KMS-11 (cell line): Measurements from ENCODE around the gene GLB1L2.

Experiments used
- H2AFZ ChIP-seq: fragments of 200-600 bp; sonication (generic); 2 replicates; pipeline ENCODE4 v1.6.1; 2016; ENCODE audit warnings: antibody characterized with exemption, mixed run types, low read depth
- H3K27ac ChIP-seq: fragments of 200-600 bp; sonication (generic); 2 replicates; pipeline ENCODE4 v1.6.1; 2016; ENCODE audit warnings: mild to moderate bottlenecking, mixed run types
- H3K27me3 ChIP-seq: fragments of 200-600 bp; sonication (generic); 2 replicates; pipeline ENCODE4 v1.6.1; 2017; ENCODE audit warnings: mild to moderate bottlenecking, low read depth, mixed run types, moderate library complexity; ENCODE audit not compliant: insufficient read depth
- H3K36me3 ChIP-seq: fragments of 200-600 bp; sonication (generic); 2 replicates; pipeline ENCODE4 v1.6.1; 2017; ENCODE audit warnings: mild to moderate bottlenecking, mixed run types; ENCODE audit not compliant: insufficient read depth
- H3K4me1 ChIP-seq: fragments of 200-600 bp; sonication (generic); 2 replicates; pipeline ENCODE4 v1.6.1; 2016; ENCODE audit warnings: mild to moderate bottlenecking, low read depth, mixed run types; ENCODE audit not compliant: poor library complexity, severe bottlenecking
- H3K4me2 ChIP-seq: fragments of 200-600 bp; sonication (generic); 2 replicates; pipeline ENCODE4 v1.7.0; 2016; ENCODE audit warnings: mild to moderate bottlenecking, mixed run types
- H3K4me3 ChIP-seq: fragments of 200-600 bp; sonication (generic); IDR thresholded peaks from 2 replicates; pipeline ENCODE4 v1.6.1; 2017; ENCODE audit warnings: low read depth, low read length, mixed read lengths; ENCODE audit not compliant: insufficient read depth
- H3K79me2 ChIP-seq: fragments of 200-600 bp; sonication (generic); 2 replicates; pipeline ENCODE4 v1.6.1; 2016; ENCODE audit warnings: low read depth, mixed run types; ENCODE audit not compliant: insufficient read depth
- H3K9ac ChIP-seq: fragments of 200-600 bp; sonication (generic); 2 replicates; pipeline ENCODE4 v1.6.1; 2016; ENCODE audit warnings: mild to moderate bottlenecking, mixed run types
- H4K20me1 ChIP-seq: fragments of 200-600 bp; sonication (generic); 2 replicates; pipeline ENCODE4 v1.6.1; 2016; ENCODE audit warnings: mild to moderate bottlenecking, mixed run types; ENCODE audit not compliant: insufficient read depth
- CTCF ChIP-seq: fragments of 200-600 bp; sonication (generic); conservative IDR thresholded peaks from 2 replicates; pipeline ENCODE4 v1.6.1; 2017; ENCODE audit warnings: low read depth, mild to moderate bottlenecking, antibody characterized with exemption, low read length, moderate library complexity, mixed read lengths

The GLB1L2 gene

GRCh38 chr11:134401825-134402809, 70.3 kb downstream of the GLB1L2 start:
- TF ChIP-seq CTCF, result no peak
- no peak overlapping the region for H3K4me2 ChIP-seq

GRCh38 chr11:134402910-134403309, 71.1 kb downstream of the GLB1L2 start:
- Histone ChIP-seq H3K4me2 (no peak overlapping the region), H4K20me1 (no peaks in the 10 kb centered on the region), H3K79me2 (no peaks in the 10 kb centered on the region), H3K4me1 (no peaks in the 10 kb centered on the region), H2AFZ (no peak overlapping the region), H3K36me3 (no peaks in the 10 kb centered on the region), H3K27ac (no peak overlapping the region), H3K4me3 (no peak overlapping the region), H3K9ac (no peak overlapping the region), H3K27me3 (no peaks in the 10 kb centered on the region)
- TF ChIP-seq CTCF, result no peak

More at GRCh38 chr11:134401825-134402809, 70.3 kb downstream of the GLB1L2 start:
- Histone ChIP-seq H3K27me3 (no peaks in the 10 kb centered on the region), H2AFZ (no peak overlapping the region), H3K9ac (no peak overlapping the region), H3K27ac (no peak overlapping the region), H3K79me2 (no peaks in the 10 kb centered on the region), H3K4me3 (no peak overlapping the region), H3K4me1 (no peaks in the 10 kb centered on the region), H4K20me1 (no peaks in the 10 kb centered on the region), H3K36me3 (no peaks in the 10 kb centered on the region)

GRCh38 chr11:134404575-134405341, 73.0 kb downstream of the GLB1L2 start:
- no peak overlapping the region for H2AFZ ChIP-seq
- no peak overlapping the region for H3K4me2 ChIP-seq
- H3K4me1 ChIP-seq, result no peaks in the 10 kb centered on the region
- H3K27ac ChIP-seq, result no peak overlapping the region
- H3K36me3 ChIP-seq, result no peaks in the 10 kb centered on the region
- H3K9ac ChIP-seq, result no peak overlapping the region
- H4K20me1 ChIP-seq, result no peaks in the 10 kb centered on the region
- H3K27me3 ChIP-seq, result no peaks in the 10 kb centered on the region
- TF ChIP-seq CTCF, result no peak
- H3K4me3 ChIP-seq, result no peak overlapping the region
- H3K79me2 ChIP-seq, result no peaks in the 10 kb centered on the region

- H3K27ac ChIP-seq, result no peak overlapping the region
- no peaks in the 10 kb centered on the region for H4K20me1 ChIP-seq
- no peaks in the 10 kb centered on the region for H3K79me2 ChIP-seq
- H3K27me3 ChIP-seq, result no peaks in the 10 kb centered on the region
- H2AFZ ChIP-seq, result no peak overlapping the region
- H3K9ac ChIP-seq, result no peak overlapping the region
- H3K4me2 ChIP-seq, result no peak overlapping the region
- H3K36me3 ChIP-seq, result no peaks in the 10 kb centered on the region
- H3K4me3 ChIP-seq, result no peak overlapping the region
- H3K4me1 ChIP-seq, result no peaks in the 10 kb centered on the region
- TF ChIP-seq CTCF, result no peak
These were observed 73.6 kb downstream of the GLB1L2 start for GRCh38 chr11:134405436-134405835.
